Measurements from ENCODE around the gene DBR1.

Gene DBR1

GRCh38 chr3:138124706-138125355, 49.9 kb downstream of the DBR1 start:
- peak; percentile 10 for DNase-seq (ENCODE audit: low read depth, low spot score)
- POLR2A ChIA-PET = interaction anchor here (0.7 kb wide), 1 partner anchor 154 kb away, joined by 3 read pairs; no protein-coding TSS in a partner anchor
- CTCF ChIA-PET = interaction anchor here (0.7 to 2.7 kb wide), 4 partner anchors 9 to 72 kb away, joined by 4 to 20 read pairs (median 10); partner anchors contain the start of gene DZIP1L
- H3K4me3 ChIP-seq (ENCODE audit: low read depth, low read length) = no peak overlapping the region
- TF ChIP-seq CTCF (IDR thresholded peaks at IDR 0.05; ENCODE audit: insufficient read depth, low read length, missing control alignments) = no peak

GRCh38 chr3:138124188-138124587, 50.5 kb downstream of the DBR1 start:
- ChIA-PET POLR2A (no interaction called here), CTCF (interaction anchor here (0.8 to 2.7 kb wide), 2 partner anchors 43 to 55 kb away, joined by 3 to 20 read pairs; no protein-coding TSS in a partner anchor)
- TF ChIP-seq CTCF (IDR thresholded peaks at IDR 0.05; ENCODE audit: insufficient read depth, low read length, missing control alignments) = no peak
- no peak for DNase-seq (ENCODE audit: low read depth, low spot score)
- H3K4me3 ChIP-seq (ENCODE audit: low read depth, low read length) = no peak overlapping the region

GRCh38 chr3:138119423-138119766, 55.3 kb downstream of the DBR1 start:
- H3K4me3 ChIP-seq (ENCODE audit: low read depth, low read length) = no peak overlapping the region
- ChIA-PET POLR2A (no interaction called here), CTCF (interaction anchor here (0.7 to 12.7 kb wide), 21 partner anchors 8 to 193 kb away, joined by 3 to 626 read pairs (median 4); partner anchors contain the start of genes A4GNT and DBR1)
- no peak for DNase-seq (ENCODE audit: low read depth, low spot score)
- TF ChIP-seq CTCF (IDR thresholded peaks at IDR 0.05; ENCODE audit: insufficient read depth, low read length, missing control alignments) = no peak

GRCh38 chr3:138118612-138119422, 55.9 kb downstream of the DBR1 start:
- DNase-seq (ENCODE audit: low read depth, low spot score) = peak; percentile 7
- peak; percentile 85 for TF ChIP-seq CTCF (IDR thresholded peaks at IDR 0.05; ENCODE audit: insufficient read depth, low read length, missing control alignments)
- H3K4me3 ChIP-seq (ENCODE audit: low read depth, low read length) = no peak overlapping the region
- CTCF ChIA-PET = interaction anchor here (0.7 to 12.7 kb wide), 37 partner anchors 7 to 301 kb away, joined by 3 to 626 read pairs (median 4); partner anchors contain the start of genes A4GNT, ARMC8 and DBR1
- POLR2A ChIA-PET = no interaction called here

GRCh38 chr3:138114988-138115971, 59.4 kb downstream of the DBR1 start, which contains the start of gene DZIP1L:
TSS of gene DZIP1L (minus strand) at chr3:138115608. CDS start at chr3:138103971, 11,637 bp downstream.
- peak; percentile 32 for TF ChIP-seq CTCF (IDR thresholded peaks at IDR 0.05; ENCODE audit: insufficient read depth, low read length, missing control alignments)
- POLR2A ChIA-PET = interaction anchor here (0.9 to 1.5 kb wide), 7 partner anchors 10 to 235 kb away, joined by 3 to 15 read pairs (median 4); partner anchors contain the start of gene DBR1
- H3K4me3 ChIP-seq (ENCODE audit: low read depth, low read length) = peak within 1 kb of the TSS; percentile 95
- CTCF ChIA-PET = interaction anchor here (0.9 to 12.7 kb wide), 13 partner anchors 10 to 144 kb away, joined by 3 to 626 read pairs (median 4); no protein-coding TSS in a partner anchor
- peak; percentile 29 for DNase-seq (ENCODE audit: low read depth, low spot score)

Measured in AG04449 (cell line).